GM12892 (cell line): ENCODE results near the gene CDKN2AIP.

Source experiments
- POLR2A ChIP-seq: IDR thresholded peaks from 2 replicates; pipeline ENCODE4 v1.6.1; 2011; ENCODE audit warnings: low read depth, low read length, control low read depth
- POLR2AphosphoS5 ChIP-seq: IDR thresholded peaks from 2 replicates; pipeline ENCODE4 v1.6.1; 2011; ENCODE audit warnings: low read depth, low read length, control low read depth
- TAF1 ChIP-seq: IDR thresholded peaks from 2 replicates; pipeline ENCODE4 v1.6.1; 2011; ENCODE audit warnings: low read depth, mild to moderate bottlenecking, control low read depth, low read length, borderline replicate concordance

GRCh38 chr4:183455431-183456195 is 11.2 kb downstream of the CDKN2AIP start:
- TF ChIP-seq POLR2A = no peak
- no peak for TF ChIP-seq TAF1
- TF ChIP-seq POLR2AphosphoS5 = no peak
